Activated naive CD4-positive, alpha-beta T cell treated with anti-CD3 and anti-CD28 coated beads, Interleukin-2, amount 50 U/mL, for 72 hours (primary cell): ENCODE measurements around the gene NUDT9. TPM values are rescaled to one million over a fixed set of nuclear protein-coding genes. Genes with fewer than 3 reads are reported as not detected.
A peak's percentile ranks its signal among the peaks of the same experiment; 100 is the strongest.
"Not testable (repeated sequence)": the region's sequence is repeated elsewhere in the genome, so short reads cannot be mapped to it uniquely, and the experiment has no call there.

Source experiments
- ATAC-seq, 2 donors: fragments of 150-1000 bp; cut with Tn5 transposase; 2 replicates each; pipeline ENCODE4 v1.10.0; 2021; ENCODE audit warnings: mild to moderate bottlenecking in 2 of 2, moderate library complexity in 2 of 2
- DNase-seq, 2 donors: peaks; one replicate each; pipeline ENCODE4 v3.0.0; 2021 to 2022; ENCODE audit warnings: low spot score in 2 of 2
- H3K27ac Mint-ChIP-seq, 2 donors: one replicate each; pipeline ENCODE4 v1.8.0; 2022; ENCODE audit warnings: mild to moderate bottlenecking in 2 of 2, mixed read lengths in 2 of 2
- H3K36me3 Mint-ChIP-seq, 2 donors: one replicate each; pipeline ENCODE4 v1.8.0; 2022; ENCODE audit warnings: mixed read lengths in 2 of 2
- H3K9me3 Mint-ChIP-seq, 2 donors: one replicate each; pipeline ENCODE4 v1.8.0; 2022; ENCODE audit warnings: mixed read lengths in 2 of 2
- total RNA-seq, 2 donors: library from RNA; stranded (reverse); gene quantifications; one replicate each; pipeline ENCODE4 v1.2.3, GENCODE V29; 2022

The NUDT9 gene
- total RNA-seq, 2 donors from 2014 or later = 9.7 to 12.0 TPM

DNA sequence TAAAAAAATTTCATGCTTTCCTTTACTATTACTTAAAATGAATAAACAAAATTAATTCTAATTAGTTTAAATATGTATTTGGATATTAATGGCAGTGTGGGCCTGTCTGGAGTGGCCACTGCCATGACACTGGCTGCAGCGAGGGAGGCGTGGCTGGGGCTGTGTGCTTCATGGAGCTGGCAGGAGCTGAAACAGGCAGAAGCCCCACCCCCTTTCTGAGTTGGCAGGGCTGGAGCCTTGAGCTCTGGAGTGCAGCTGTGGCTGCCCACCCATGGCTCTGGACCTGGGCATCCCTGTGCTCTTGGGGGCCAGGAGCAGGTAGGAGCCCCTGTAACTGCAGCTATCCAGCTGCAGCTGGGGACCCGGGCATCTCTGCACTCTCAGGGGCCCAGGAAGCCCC, 23.2 kb upstream of the NUDT9 start:
- H3K9me3 Mint-ChIP-seq = no peaks in the 10 kb centered on the region
- H3K36me3 Mint-ChIP-seq = no peaks in the 10 kb centered on the region
- H3K27ac Mint-ChIP-seq = no peak overlapping the region
- no peak for ATAC-seq
- no peak for DNase-seq

DNA sequence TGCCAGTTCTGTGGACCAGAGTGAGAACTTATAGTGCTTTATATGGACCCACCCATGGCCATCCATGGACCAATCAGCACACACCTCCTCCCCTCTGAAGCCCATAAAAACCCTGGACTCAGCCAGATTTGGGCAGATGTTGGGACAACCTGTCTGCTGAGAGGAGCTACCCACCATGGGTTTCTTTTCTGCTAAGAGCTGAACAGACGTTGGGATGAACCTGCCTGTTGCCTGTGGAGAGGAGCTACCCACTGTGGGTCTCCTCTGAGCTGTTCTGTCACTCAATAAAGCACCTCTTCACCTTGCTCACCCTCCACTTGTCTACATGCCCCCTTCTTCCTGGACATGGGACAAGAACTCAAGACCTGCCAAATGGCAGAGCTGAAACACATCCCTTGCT, 22.4 kb upstream of the NUDT9 start:
- DNase-seq (no peak), ATAC-seq (no peak)
- Mint-ChIP-seq H3K9me3 (no peaks in the 10 kb centered on the region), H3K27ac (no peak overlapping the region), H3K36me3 (no peaks in the 10 kb centered on the region)

DNA sequence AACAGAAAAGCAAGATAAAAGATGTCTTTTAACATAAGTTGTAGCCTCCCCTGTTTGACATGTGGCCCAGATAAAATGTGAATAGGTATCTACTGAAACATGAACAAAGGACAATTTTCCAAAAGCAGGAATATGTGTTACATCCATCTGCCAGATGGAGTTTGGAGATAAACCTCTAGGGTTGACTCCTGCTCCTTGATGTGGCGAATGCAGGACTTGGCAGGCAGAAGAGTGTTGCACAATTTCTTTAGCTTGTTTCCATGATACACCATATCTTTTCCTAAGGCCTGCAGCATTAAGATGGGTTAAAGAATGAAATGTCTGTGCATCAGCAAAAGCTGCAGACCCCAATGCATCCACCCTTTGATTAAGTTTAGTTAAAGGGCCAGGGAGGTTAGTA, 18.6 kb upstream of the NUDT9 start:
- H3K9me3 Mint-ChIP-seq, DNase-seq: not testable (repeated sequence)

DNA sequence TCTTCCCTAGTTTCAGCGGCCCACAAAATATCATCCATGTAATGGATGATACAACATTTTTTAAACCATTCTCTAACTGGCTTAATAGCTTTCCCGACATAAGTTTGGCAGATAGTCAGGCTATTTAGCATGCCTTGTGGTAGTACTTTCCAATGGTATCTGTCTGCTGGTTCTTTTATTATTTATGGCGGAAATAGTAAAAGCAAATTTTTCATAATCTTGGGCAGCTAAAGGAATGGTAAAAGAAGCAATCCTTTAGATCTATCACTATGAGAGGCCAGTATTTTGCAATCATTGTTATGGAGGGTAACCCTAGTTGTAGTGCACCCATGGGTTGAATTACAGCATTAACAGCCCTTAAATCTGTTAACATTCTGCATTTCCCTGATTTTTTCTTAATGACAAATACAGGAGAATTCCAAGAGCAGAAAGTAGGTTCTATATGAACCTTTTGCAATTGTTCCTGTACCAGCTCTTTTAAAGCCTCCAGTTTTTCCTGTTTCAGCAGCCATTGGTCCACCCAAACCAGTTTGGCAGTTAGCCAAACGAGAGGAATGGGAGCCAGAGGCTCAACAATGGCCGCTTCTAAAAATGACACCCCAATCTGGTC, 17.1 kb upstream of the NUDT9 start:
- Mint-ChIP-seq H3K9me3 (no peaks in the 10 kb centered on the region), H3K27ac (no peak overlapping the region), H3K36me3 (no peaks in the 10 kb centered on the region)
- DNase-seq (no peak), ATAC-seq (no peak)

More for the DNA sequence above, 18.6 kb upstream of the NUDT9 start:
- H3K27ac Mint-ChIP-seq, ATAC-seq, H3K36me3 Mint-ChIP-seq: not testable (repeated sequence)

DNA sequence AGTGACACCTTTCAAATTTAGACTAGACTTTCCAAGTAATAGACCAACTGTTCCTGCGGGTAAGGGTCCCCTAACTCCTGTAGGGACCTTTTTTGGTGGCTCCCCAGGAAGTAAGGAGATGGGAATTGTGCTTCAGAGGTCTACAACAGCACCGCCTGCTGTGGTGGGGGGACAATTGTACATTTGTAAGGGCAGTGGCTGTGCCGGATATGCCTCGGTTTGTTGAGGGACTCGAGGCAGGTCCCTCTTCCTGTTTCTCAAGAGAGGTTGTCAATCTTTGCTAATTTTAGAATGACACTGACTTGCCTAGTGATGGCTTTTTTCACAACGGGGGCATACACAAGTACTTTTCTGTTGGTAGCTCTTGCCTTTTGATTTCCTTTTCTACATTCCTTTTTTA, 15.9 kb upstream of the NUDT9 start:
- no peak for ATAC-seq
- DNase-seq = no peak
- peak overlapping the region in 1 of 2 donors; percentile 47 for H3K27ac Mint-ChIP-seq

DNA sequence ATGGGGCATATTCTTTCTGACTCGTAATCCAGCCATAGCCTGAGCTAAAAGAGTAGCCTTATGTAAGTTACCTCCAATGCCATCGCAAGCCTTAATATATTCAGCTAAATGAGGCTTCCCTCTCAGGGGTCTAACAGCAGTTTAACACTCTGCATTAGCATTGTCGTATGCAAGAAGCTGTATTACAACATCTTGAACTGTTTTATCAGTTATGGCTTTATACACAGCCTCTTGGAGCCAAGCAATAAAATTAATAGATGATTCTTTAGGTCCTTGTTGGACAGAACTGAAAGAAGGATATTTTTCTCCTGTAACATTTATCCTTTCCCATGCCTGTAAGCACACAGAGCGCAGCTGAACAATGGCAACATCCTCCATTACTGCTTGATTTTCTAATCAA, 15.5 kb upstream of the NUDT9 start:
- H3K9me3 Mint-ChIP-seq, DNase-seq, ATAC-seq, H3K36me3 Mint-ChIP-seq: not testable (repeated sequence)
- peak overlapping the region in 1 of 2 donors; percentile 47 for H3K27ac Mint-ChIP-seq

More for the DNA sequence above, 15.9 kb upstream of the NUDT9 start:
- Mint-ChIP-seq H3K36me3 (no peaks in the 10 kb centered on the region), H3K9me3 (no peaks in the 10 kb centered on the region)

DNA sequence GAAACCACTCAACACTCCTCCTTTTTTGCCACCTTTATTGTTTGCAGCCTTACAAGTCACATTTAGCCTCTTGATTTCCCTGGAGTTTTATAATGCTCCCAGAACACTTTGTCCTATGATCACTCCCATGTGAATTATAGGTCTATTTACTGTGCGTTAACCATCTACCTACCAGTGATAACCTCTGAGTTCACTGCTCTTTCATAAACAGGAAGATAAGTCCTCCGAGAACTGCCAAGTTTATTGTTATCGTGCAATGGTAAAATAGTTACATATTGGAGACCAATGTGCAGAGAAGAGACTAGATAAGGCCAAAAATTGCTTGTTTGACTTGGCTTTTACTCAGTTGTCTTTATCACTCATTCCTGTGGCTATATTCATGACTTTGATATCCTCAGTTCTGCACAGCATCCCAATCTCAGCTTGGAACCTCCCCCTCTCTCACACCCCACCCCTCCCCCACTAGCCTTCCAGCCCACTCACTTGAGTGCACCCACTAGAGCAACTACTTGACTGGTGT, 12.9 kb upstream of the NUDT9 start:
- no peaks in the 10 kb centered on the region for H3K9me3 Mint-ChIP-seq
- ATAC-seq = no peak
- no peak for DNase-seq

DNA sequence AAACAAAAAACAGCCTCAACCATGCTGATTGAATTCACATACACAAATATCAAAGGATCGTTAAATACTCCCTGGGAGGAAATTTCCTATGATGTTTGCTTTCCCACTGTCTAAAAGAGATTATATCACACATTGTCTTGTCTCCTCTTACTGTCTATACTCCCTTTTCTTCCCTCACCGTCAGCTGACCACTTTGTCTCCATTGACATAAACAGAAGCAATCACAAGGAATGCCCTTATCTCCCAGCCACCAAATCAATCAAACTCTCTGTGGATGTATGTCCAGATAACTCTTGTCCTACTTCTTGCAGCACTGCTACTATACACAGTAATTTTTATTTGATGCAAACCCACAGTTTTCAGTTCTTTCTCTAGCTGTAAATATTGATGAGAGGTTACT, 12.2 kb upstream of the NUDT9 start:
- no peaks in the 10 kb centered on the region for H3K36me3 Mint-ChIP-seq
- H3K9me3 Mint-ChIP-seq = no peaks in the 10 kb centered on the region
- no peak for DNase-seq
- H3K27ac Mint-ChIP-seq = no peak overlapping the region
- no peak for ATAC-seq

More for the DNA sequence above, 12.9 kb upstream of the NUDT9 start:
- no peak overlapping the region for H3K27ac Mint-ChIP-seq
- H3K36me3 Mint-ChIP-seq = no peaks in the 10 kb centered on the region

DNA sequence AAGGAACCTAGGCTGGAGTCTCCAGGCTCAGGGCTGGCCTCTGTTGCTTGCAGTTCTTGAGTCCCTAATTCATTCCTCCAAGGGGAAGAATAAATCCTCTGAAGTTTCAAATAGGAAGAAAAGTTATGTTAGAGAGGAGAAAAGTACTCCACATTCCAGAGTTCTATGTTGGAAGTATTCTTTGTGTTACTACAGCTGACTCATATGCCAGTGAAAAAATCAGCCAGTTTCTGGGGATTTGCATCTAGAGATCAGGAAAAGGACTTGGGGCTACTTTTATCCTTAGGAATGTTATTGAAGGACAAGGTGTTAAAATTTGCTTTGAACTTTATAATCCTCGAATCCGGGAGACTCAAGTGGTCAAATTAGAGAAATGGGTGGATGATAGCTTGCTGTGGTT, 11.7 kb upstream of the NUDT9 start:
- Mint-ChIP-seq H3K36me3 (no peaks in the 10 kb centered on the region), H3K27ac (no peak overlapping the region), H3K9me3 (no peaks in the 10 kb centered on the region)
- ATAC-seq = no peak
- DNase-seq = no peak

DNA sequence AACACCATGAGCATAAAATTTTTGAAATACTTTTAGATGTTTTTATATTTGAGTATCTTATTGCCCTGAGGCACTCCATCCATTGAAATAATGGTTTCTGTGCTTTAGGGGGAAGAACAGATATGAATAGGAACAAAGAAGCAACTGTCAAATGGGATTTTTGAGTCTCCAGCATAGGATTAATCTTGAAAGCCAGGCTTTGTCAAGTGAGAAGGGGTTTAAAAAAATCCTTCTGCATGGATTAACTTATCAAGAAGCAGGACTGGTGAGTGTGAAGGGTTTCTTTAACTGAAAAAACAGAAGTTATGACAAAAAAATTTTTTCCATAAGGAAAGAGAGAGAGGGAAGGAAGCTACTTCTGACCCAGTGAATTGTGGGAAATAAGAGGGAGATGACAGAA, 7.6 kb upstream of the NUDT9 start:
- Mint-ChIP-seq H3K9me3 (no peaks in the 10 kb centered on the region), H3K27ac (no peak overlapping the region), H3K36me3 (no peaks in the 10 kb centered on the region)
- no peak for DNase-seq
- no peak for ATAC-seq

DNA sequence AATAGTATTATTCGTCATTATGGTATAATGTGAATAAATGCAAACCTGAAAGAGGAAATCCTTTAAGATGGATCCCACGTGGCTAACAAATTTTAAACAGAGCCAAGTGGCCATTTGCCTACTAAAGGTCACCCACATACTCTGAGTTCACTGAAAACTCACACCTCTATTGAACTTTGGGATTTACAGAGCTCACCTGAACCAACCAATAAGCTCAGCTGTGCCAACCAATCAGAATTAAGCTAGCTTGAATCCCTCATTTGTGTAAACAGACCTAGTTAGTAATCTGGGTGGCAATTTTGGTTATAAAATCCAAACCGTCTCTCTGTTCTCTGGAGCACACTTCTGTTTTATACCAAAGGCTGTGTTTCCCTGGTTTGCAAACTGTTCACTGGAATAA, 5.4 kb upstream of the NUDT9 start:
- H3K36me3 Mint-ChIP-seq = no peaks in the 10 kb centered on the region

DNA sequence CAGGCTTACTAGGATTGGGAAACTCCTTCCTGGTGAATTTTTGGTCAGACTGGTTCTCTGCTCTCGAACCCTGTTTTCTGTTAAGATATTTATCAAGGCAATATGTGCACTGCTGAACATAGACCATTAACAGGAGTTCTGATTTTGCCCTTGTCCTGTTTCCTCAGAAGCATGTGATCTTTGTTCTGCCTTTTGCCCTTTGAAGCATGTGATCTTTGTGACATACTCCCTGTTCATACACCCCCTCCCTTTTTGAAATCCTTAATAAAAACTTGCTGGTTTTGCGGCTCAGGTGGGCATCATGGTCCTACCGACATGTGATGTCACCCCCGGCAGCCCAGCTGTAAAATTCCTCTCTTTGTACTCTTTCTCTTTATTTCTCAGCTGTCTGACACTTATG, 4.0 kb upstream of the NUDT9 start:
- H3K9me3 Mint-ChIP-seq, H3K27ac Mint-ChIP-seq, DNase-seq, ATAC-seq: not testable (repeated sequence)
- H3K36me3 Mint-ChIP-seq = peaks cover 0 to 11% of the 10 kb centered on the region in 2 donors

More for the DNA sequence above, 5.4 kb upstream of the NUDT9 start:
- no peak for ATAC-seq
- H3K9me3 Mint-ChIP-seq = no peaks in the 10 kb centered on the region
- no peak overlapping the region for H3K27ac Mint-ChIP-seq
- DNase-seq = no peak

DNA sequence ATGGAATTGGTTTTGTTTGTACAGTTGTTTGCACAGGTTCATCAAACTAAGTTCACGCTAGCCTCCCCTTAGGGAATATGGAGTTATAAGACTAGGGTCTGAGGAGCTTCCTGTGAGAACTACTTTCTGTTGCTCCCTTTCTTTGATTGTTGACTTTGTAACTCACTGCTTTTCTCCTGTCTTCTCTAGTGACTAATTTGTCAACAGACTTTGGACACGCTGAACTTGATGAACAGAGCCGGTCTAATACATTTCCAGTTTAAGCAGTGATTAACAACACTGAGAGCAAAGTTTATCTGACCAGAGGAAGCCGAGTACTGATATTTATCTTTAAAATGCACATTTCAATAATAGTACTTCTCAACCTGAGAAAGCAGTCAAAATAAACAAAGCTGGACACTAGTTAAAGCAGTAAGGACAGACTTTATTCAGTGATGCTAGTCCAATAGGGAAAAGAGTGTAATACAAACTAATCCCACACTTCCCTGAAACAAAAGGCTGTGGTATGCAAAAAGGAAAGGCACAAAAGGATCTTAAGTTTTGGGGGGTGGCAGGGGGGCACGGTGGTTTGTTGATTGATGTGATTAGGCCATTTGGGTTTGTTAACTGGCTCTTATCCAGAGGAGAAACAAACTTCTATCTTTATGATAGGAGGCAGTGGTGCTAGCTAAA, 2.7 kb upstream of the NUDT9 start:
- no peak for DNase-seq
- Mint-ChIP-seq H3K9me3 (no peaks in the 10 kb centered on the region), H3K27ac (no peak overlapping the region), H3K36me3 (peaks cover 0 to 11% of the 10 kb centered on the region in 2 donors)
- no peak for ATAC-seq

DNA sequence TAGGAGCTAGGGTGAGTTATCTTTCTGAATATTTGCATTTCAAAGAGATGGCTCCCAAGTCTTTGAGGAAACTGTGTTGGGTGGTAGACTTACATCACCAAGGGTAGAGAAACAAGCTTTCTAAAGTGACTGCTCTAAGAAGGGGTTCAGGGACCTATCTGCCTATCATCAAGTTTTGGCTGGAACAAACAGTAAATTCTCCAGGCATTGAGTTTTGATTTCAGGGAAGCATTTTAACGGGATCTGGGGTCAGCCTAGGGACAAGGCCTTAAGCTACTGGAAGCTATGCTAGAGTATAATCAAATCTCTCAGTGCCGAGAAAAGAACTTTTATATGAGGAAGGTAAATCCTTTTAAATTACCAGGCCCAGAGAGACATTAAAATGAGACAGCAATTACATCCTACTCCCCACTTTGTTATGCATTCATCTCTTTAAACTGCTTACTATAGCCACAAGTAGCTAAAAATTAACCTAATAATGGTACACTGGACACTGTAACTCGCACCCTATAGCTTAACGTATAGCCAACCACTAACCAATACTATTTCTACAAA, 2.0 kb upstream of the NUDT9 start:
- ATAC-seq (no peak), DNase-seq (no peak)
- peaks cover 0 to 11% of the 10 kb centered on the region in 2 donors for H3K36me3 Mint-ChIP-seq
- no peak overlapping the region for H3K27ac Mint-ChIP-seq
- no peaks in the 10 kb centered on the region for H3K9me3 Mint-ChIP-seq

DNA sequence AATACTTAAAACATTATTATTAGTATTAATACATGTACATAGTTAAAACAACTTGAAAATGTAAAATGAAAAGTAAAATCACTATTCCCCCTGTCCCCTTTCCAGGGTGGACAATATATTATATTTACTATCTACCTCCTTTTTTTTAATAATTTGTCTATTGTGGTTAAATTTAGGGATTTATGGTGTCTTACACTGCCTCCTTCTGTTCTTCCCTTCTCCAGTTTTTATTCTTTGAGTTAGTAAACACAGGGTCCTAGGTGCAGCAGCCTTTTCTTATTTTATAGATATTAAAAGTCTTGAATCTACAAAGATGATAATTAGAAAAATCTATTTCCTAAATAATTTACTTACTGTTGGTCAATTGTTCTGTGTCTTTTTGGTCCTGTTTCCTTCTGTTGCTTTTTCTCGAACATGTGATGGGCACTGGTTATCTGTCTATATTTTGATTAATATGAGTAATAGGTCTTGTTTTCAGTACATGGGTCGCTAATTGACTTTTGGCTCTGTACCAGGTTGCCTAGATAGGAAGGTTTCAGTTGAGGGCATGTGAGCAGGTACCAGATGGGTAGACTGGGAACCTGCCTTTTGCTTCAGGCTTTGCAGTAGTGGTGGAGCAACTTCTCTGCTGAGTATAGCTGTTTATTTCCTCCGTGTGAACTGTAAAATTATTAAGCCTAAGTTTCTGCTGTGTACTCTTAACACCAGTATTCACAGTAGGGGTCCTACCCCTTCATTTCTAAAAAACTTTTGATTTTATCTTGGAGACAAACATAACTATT, 1.1 kb downstream of the NUDT9 start:
- H3K9me3 Mint-ChIP-seq = no peaks in the 10 kb centered on the region
- ATAC-seq = no peak
- H3K27ac Mint-ChIP-seq = peak overlapping the region; percentile 87 to 93
- peaks cover 0 to 11% of the 10 kb centered on the region in 2 donors for H3K36me3 Mint-ChIP-seq
- no peak for DNase-seq

DNA sequence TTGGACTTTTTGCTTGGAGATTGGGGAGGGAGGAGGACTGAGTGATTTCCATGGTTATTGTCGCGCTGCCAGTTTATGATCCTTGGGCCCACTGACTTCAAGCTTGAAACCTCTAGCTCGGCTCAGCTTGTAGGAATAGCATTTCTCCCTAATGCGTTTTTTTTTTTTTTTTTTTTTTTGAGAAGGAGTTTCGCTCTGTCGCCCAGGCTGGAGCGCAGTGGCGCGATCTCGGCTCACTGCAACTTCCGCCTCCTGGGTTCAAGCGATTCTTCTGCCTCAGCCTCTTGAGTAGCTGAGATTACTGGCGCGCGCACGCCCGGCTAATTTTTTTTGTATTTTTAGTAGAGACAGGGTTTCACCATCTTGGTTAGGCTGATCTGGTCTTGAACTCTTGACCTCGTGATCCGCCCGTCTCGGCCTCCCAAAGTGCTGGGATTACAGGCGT, 1.7 kb downstream of the NUDT9 start:
- Mint-ChIP-seq H3K27ac (peak overlapping the region; percentile 50 to 93), H3K36me3 (peaks cover 0 to 11% of the 10 kb centered on the region in 2 donors)
- not testable (repeated sequence) for H3K9me3 Mint-ChIP-seq, ATAC-seq, DNase-seq

DNA sequence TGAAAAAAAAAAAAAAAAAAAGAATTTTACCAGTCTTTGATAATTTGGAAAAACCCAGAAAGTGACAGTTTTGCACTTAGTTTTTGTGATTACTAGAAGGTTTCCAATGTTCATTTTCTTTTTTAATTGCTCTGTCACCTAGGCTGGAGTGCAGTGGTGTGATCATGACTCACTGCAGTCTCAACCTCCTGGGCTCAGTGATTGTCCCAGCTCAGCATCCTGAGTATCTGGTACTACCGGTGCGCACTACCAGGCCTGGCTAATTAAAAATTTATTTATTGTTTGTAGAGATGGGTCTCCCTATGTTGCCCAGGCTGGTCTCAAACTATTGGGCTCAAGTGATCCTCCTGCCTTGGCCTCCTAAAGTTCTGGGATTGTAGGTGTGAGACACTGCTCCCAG, 3.3 kb downstream of the NUDT9 start:
- H3K27ac Mint-ChIP-seq = no peak overlapping the region
- peaks cover 0 to 11% of the 10 kb centered on the region in 2 donors for H3K36me3 Mint-ChIP-seq
- no peak for ATAC-seq
- no peaks in the 10 kb centered on the region for H3K9me3 Mint-ChIP-seq
- no peak for DNase-seq
